HG03066 (cell line): ENCODE results near the gene SHKBP1.
"Not testable (repeated sequence)": the region's sequence is repeated elsewhere in the genome, so short reads cannot be mapped to it uniquely, and the experiment has no call there.

Source experiments
- ATAC-seq: cut with Tn5 transposase; IDR thresholded peaks from one replicate; pipeline ENCODE4 v1.9.1; 2021; ENCODE audit warnings: low read depth; ENCODE audit not compliant: unreplicated experiment

SHKBP1 gene

GRCh38 chr19:40612831-40613689 is 36.4 kb downstream of the SHKBP1 start:
- ATAC-seq = no peak

GRCh38 chr19:40613690-40614621 is 37.3 kb downstream of the SHKBP1 start:
- ATAC-seq = peak; percentile 41

GRCh38 chr19:40614622-40615411 is 38.1 kb downstream of the SHKBP1 start:
- no peak for ATAC-seq

GRCh38 chr19:40616178-40616577 is 39.5 kb downstream of the SHKBP1 start:
- ATAC-seq = no peak

GRCh38 chr19:40616941-40617340 is 40.3 kb downstream of the SHKBP1 start:
- no peak for ATAC-seq

- no peak for ATAC-seq
Observed at GRCh38 chr19:40617961-40618360, 41.3 kb downstream of the SHKBP1 start.

- ATAC-seq = no peak
Observed at GRCh38 chr19:40619333-40620160, 42.9 kb downstream of the SHKBP1 start.

- ATAC-seq = no peak
Observed at GRCh38 chr19:40620161-40620485, 43.5 kb downstream of the SHKBP1 start.

GRCh38 chr19:40621283-40621682 is 44.6 kb downstream of the SHKBP1 start:
- ATAC-seq = no peak

GRCh38 chr19:40621966-40622772 is 45.5 kb downstream of the SHKBP1 start:
- no peak for ATAC-seq

GRCh38 chr19:40622773-40623075 is 46.1 kb downstream of the SHKBP1 start:
- ATAC-seq = no peak

GRCh38 chr19:40623403-40624251 is 47.0 kb downstream of the SHKBP1 start:
- ATAC-seq = no peak

- ATAC-seq = not testable (repeated sequence)
Observed at GRCh38 chr19:40624369-40625153, 47.9 kb downstream of the SHKBP1 start.

- no peak for ATAC-seq
Observed at GRCh38 chr19:40625406-40626120, 48.9 kb downstream of the SHKBP1 start.

GRCh38 chr19:40626918-40627317 is 50.2 kb downstream of the SHKBP1 start:
- ATAC-seq = no peak

- no peak for ATAC-seq
Observed at GRCh38 chr19:40627486-40628279, 51.0 kb downstream of the SHKBP1 start.
